Measurements from ENCODE around the gene VEGFA.

VEGFA gene

DNA sequence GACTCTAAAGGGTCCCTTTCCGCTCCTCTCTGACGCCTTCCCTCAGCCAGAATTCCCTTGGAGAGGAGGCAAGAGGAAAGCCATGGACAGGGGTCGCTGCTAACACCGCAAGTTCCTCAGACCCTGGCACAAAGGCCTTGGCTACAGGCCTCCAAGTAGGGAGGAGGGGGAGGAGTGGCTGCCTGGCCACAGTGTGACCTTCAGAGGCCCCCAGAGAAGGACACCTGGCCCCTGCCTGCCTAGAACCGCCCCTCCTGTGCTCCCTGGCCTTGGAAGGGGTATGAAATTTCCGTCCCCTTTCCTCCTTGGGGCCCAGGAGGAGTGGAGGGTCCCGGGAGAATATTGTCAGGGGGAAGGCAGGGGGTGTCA is 2.7 kb downstream of the VEGFA start:
- no peak for DNase-seq (ENCODE audit: low spot score)

DNA sequence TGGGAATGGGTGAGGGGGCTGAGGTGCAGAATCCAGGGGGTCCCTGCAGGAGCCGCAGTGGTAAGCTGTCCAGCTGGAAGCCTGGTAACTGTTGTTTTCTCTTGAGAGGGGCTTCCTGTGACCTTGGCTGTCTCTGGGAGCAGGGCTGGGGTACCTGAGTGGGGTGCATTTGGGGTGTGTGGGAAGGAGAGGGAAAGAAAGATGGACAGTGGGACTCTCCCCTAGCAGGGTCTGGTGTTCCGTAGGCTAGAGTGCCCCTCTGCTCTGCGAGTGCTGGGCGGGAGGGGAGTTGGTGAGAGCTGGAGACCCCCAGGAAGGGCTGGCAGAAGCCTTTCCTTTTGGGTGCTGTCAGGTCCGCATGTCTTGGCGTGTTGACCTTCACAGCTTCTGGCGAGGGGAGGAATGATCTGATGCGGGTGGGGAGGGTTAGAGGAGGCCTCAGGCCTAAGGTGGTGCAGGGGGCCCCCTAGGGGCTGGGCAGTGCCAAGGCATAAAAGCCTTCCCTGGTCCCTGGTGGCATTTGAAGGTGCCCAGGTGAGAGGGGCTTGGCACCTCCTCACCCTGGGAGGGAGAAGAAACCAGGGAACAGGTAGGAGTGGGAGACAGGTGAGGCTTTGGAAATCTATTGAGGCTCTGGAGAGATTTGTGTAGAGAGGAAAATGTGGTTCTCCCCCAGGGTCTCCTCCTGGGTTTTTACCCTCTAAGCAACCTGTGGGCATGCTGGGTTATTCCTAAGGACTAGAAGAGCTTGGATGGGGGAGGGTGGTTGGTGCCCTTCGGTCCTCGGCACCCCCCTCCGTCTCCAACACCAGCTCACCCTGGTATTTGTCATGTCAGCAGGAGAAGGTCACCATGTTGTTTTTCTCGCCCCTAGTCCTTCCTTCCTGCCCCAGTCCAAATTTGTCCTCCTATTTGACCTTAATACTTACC is 3.3 kb downstream of the VEGFA start:
- peak; percentile 87 for DNase-seq (ENCODE audit: low spot score)

GRCh38 chr6:43773980-43774775 is 4.2 kb downstream of the VEGFA start:
- DNase-seq (ENCODE audit: low spot score) = no peak

GRCh38 chr6:43774776-43775534 is 4.9 kb downstream of the VEGFA start:
- DNase-seq (ENCODE audit: low spot score) = peak; percentile 88

DNA sequence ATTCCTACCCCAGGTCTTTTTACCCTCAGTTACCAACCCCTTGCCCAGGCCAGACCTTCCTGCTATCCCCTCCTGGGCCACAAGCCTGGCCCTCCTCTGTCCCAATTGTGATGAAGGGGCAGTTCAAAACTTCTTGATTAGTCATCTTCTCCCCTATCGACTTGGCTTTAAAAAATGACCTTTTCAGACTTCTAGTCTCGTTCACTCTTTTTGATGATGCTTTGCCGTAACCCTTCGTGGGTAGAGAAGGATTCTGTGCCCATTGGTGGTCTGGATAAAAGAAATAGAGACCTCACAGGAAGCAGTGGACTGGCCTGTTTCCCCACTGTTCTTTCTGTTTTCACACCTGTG is 5.5 kb downstream of the VEGFA start:
- DNase-seq (ENCODE audit: low spot score) = peak; percentile 32

GRCh38 chr6:43776115-43776798 is 6.2 kb downstream of the VEGFA start:
- peak; percentile 91 for DNase-seq (ENCODE audit: low spot score)

DNA sequence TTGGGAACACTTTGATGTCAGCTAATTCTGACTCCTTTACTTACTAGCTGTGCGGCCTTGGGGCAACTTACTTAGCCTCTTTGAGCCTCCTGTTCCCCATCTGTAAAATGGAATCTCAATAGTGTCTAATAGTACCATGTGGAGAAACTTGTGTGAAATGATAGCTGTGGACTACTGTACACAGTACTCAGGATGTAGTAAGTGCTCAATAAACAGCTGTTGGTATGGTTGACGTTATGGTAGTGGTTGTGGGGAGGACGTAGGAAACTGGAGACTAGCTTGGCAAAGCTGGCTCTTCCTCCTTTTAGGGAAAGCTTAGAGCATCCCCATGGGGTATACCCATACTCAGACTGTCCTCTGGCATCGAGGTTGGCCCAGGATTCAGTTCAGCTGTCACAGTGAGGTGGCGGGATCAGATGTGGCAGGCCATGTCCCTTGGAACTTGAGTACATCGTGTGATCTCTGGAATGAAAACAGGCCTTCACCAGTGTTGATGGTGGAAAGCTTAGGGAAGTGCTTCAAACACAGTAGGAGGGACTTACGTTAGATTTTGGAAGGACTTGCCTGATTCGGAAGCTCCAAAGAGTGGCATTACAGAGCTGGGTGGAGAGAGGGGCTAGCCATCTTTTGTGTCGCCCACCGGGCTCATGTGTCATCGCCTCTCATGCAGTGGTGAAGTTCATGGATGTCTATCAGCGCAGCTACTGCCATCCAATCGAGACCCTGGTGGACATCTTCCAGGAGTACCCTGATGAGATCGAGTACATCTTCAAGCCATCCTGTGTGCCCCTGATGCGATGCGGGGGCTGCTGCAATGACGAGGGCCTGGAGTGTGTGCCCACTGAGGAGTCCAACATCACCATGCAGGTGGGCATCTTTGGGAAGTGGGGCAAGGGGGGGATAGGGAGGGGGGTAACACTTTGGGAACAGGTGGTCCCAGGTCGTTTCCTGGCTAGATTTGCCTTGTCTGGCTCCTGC is 7.1 kb downstream of the VEGFA start:
- DNase-seq (ENCODE audit: low spot score) = no peak

DNA sequence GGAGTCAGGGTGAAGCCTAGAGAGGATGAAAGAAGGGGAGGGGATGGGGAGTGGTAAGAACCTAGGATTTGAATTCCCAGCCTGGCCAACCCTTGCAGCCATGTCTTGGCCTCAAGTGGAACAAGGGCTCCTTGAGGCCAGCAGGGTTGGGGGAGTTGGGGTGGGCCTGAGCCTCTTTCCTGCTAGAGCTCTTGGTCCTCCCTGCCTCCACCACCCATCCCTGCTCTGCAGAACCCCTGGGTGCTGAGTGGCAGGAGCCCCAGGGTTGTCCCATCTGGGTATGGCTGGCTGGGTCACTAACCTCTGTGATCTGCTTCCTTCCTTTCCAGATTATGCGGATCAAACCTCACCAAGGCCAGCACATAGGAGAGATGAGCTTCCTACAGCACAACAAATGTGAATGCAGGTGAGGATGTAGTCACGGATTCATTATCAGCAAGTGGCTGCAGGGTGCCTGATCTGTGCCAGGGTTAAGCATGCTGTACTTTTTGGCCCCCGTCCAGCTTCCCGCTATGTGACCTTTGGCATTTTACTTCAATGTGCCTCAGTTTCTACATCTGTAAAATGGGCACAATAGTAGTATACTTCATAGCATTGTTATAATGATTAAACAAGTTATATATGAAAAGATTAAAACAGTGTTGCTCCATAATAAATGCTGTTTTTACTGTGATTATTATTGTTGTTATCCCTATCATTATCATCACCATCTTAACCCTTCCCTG is 8.3 kb downstream of the VEGFA start:
- DNase-seq (ENCODE audit: low spot score) = peak; percentile 23

DNA sequence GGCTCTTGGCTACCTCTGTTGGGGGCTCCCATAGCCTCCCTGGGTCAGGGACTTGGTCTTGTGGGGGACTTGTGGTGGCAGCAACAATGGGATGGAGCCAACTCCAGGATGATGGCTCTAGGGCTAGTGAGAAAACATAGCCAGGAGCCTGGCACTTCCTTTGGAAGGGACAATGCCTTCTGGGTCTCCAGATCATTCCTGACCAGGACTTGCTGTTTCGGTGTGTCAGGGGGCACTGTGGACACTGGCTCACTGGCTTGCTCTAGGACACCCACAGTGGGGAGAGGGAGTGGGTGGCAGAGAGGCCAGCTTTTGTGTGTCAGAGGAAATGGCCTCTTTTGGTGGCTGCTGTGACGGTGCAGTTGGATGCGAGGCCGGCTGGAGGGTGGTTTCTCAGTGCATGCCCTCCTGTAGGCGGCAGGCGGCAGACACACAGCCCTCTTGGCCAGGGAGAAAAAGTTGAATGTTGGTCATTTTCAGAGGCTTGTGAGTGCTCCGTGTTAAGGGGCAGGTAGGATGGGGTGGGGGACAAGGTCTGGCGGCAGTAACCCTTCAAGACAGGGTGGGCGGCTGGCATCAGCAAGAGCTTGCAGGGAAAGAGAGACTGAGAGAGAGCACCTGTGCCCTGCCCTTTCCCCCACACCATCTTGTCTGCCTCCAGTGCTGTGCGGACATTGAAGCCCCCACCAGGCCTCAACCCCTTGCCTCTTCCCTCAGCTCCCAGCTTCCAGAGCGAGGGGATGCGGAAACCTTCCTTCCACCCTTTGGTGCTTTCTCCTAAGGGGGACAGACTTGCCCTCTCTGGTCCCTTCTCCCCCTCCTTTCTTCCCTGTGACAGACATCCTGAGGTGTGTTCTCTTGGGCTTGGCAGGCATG is 9.2 kb downstream of the VEGFA start:
- no peak for DNase-seq (ENCODE audit: low spot score)

- no peak for DNase-seq (ENCODE audit: low spot score)
These were observed 9.8 kb downstream of the VEGFA start for GRCh38 chr6:43779852-43780236.

- DNase-seq (ENCODE audit: low spot score) = no peak
These were observed 10.3 kb downstream of the VEGFA start for GRCh38 chr6:43780293-43780692.

- DNase-seq (ENCODE audit: low spot score) = no peak
These were observed 11.2 kb downstream of the VEGFA start for GRCh38 chr6:43780941-43781928.

GRCh38 chr6:43781941-43782704 is 12.1 kb downstream of the VEGFA start:
- DNase-seq (ENCODE audit: low spot score) = no peak

DNA sequence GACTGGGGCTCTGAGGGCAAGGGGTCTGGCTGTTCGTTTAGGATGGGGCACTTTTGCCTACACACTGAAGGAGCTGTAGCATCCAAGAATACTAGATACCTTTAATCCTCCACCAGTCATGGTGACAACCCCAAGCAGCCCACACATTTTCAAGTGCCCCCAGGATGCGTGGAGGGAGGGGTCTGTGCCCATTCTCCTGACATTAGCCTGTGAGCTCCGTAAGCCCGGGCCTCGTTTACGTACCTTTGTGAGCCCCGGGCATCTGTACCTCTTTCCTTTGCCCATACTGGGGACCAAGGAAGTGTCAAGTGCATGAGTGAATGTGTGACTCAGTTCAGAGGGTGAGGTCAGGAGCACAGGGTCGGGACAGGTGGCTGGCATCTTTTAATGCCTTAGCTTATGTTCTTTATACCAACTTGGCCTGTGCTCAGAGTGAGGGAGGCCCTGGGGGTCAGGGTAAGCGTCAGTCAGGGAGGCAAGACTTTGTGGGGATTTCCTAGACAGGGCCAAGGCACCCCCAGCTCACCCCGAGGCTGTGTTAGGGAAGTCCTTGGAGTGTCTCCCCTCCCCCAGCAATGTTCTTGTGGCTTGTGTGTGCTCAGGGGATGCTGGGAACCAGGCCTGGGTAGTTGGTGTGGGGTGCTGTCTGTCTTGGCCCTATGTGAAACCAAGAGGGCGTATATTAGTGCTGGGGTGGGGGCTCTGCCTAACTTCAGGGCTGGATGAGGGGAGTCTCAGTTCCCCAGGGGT is 12.9 kb downstream of the VEGFA start:
- no peak for DNase-seq (ENCODE audit: low spot score)

- no peak for DNase-seq (ENCODE audit: low spot score)
These were observed 14.2 kb downstream of the VEGFA start for GRCh38 chr6:43784049-43784855.
